ENCODE data around the gene MAPKAP1.

The MAPKAP1 gene

DNA sequence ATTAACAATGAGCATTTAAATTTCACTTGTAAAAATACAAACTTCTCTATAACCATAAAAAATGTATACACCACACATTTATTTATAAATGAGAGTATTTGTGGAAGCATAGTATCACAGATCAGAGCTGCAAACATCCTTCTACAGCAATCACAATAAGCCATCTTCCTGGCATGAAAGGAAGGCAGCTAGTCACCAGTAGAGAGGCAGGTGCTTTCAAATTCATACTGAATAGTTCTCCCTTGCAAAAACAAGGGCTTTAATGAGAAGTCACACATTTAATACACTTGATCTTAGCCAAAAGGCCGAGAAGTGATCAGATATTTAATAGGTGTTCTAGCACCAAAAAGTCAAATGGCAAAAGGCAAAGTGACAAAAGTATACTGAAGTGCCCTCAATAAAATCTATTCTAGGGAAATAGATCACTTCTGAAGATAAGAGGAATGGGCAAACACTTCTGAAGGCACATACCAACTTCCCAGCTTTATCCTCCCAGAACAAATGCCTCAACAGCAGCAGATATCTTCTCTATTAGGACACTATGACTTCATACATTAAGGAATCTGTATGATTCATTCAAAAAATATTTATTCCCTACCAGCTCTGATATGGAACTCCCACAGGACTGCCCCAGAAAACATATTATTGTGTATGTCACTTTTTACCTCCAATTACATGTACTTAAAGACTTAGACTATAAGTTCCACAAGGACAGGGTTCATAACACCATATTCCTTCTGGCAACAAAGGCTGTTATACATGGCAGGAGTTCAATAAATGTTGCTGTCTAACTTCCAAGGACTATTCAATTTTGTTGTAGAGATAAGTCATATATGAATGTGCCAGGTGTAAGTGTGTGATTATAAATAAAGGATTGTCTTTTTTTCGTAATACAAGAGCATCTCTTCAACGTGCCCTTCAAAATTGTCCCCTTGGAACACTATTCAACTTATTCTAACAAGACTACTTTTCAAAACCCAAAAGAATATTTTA lies 31.7 kb downstream of the MAPKAP1 start:
- no peak for DNase-seq (ENCODE audit: low spot score)

DNA sequence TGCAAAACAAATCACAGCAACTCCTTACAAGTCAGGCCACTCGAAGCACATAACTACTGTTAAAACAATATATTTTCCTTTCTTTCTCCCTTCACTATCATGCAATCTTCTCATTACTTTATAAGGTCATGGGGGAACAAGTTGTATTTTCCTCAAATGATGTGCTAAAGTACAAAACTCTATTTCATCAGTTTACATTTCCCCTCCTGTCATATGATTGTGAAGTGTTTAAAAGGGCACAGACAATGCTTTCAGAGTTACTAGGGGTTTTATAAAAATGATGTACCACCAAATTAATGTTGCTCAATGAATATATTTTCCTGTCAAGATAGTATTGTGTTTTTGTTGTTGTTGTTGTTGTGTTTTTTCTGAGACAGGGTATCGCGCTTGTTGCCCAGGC lies 34.1 kb downstream of the MAPKAP1 start:
- no peak for DNase-seq (ENCODE audit: low spot score)

- DNase-seq (ENCODE audit: low spot score), result no peak
These were observed 43.9 kb downstream of the MAPKAP1 start for GRCh38 chr9:125663127-125663526.

- no peak for DNase-seq (ENCODE audit: low spot score)
These were observed 46.5 kb downstream of the MAPKAP1 start for GRCh38 chr9:125660557-125660956.

GRCh38 chr9:125659954-125660353 lies 47.1 kb downstream of the MAPKAP1 start:
- no peak for DNase-seq (ENCODE audit: low spot score)

DNA sequence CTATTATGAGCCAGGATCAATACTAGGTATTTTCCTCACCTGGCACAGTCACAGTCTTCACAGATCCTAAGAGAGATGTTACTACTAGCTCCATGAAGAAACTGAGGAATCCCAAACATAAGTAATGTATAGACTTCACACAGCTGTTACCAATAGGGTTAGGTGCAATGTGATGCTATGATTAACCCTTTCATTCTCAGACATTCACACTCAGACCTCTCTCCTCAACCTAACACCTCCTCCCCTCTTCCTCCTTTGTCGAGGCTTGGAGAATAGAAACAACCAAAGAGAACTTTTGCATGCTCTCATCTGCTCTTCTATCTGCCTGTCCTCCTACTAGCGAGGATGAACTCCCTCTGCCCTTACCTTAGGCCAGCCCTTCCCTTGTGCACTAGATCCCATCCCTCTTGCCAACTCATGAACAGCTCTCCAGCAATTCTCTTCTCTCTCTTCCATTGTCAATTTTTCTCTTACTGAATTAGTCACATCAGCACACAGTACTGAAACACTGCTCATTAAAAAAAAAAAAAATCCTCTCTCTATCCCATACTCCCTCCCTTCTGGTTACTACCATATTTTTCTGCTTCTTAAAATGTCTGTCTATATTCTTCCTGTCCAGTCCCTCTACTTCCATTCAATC lies 47.7 kb downstream of the MAPKAP1 start:
- no peak for DNase-seq (ENCODE audit: low spot score)

- DNase-seq (ENCODE audit: low spot score), result no peak
These were observed 50.4 kb downstream of the MAPKAP1 start for GRCh38 chr9:125656560-125656959.

DNA sequence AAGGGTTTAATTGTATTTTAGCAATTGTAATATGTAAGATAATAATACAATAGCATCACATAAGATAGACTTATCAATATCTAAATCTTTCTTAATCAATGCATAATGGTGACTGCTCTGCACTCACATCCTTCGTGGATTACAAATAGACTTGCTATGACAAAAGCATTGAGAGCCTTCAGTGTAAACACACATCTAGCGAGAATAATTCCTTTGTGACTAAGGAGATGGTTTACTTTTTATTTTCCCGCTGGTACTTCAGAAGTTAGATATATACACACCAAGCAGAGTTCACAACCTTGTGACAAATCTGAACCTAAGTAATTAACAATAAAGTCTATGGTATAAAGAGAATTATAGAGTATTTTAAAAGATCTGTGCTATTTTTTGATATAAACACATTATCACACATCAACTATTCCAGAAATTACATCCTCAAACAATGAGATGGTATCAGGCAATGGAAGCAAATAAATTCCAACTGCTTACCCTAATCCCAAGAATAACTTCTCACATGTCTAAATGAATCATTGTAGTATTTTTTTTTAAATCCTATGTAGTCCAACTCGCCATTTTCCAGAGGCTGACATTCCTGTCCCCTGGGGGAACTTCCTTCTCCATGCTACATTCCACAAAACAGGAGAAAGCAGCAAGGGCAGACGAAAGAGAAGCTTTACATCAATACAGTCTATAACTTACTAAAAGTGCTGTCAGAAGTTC lies 51.2 kb downstream of the MAPKAP1 start:
- DNase-seq (ENCODE audit: low spot score), result no peak

DNA sequence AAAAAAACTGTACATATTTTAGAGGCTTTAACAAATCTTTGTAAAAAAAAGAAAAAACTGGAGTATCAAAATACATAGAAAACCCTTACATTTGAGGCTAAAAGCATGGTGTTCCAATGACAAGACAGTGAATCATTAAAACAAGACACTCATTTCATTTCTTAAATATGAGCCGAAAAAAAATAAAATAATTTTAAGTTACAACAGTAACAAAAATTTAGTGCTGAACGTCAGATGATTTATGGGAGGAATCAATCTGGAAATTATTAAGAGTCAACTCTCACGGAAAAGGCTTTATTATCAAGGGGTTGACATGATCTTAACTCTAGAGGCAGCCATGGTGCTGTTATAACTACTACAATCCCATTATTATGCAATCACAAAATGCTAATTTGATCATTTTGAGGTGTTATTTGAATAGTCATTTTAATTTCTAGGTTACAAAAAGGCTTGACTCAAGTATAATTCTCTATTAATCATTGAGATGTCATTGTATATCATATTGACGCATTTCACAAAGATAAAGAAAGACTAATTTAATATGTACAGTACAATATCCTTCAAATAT lies 51.9 kb downstream of the MAPKAP1 start:
- DNase-seq (ENCODE audit: low spot score), result no peak

- no peak for DNase-seq (ENCODE audit: low spot score)
These were observed 52.9 kb downstream of the MAPKAP1 start for GRCh38 chr9:125654121-125654520.

GRCh38 chr9:125653325-125653724 lies 53.7 kb downstream of the MAPKAP1 start:
- DNase-seq (ENCODE audit: low spot score), result no peak

DNA sequence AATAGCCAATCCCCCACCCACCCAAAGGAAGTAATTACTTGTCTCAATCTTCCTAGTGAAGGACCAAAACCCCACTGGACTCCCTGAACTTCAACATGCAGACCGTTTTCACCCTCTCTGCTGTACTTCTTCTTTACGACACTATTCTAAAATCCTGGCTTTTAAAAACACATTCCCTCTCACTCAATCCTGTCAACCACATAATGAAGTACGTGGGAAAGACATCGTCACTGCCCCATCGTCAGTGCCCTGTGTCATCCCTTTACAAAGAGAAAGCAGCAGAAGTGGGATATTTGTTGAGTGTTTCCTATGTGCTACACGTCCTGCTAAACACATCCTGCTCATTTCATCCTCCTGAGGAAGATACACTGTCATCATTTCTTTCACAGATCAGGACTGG lies 54.2 kb downstream of the MAPKAP1 start:
- no peak for DNase-seq (ENCODE audit: low spot score)

DNA sequence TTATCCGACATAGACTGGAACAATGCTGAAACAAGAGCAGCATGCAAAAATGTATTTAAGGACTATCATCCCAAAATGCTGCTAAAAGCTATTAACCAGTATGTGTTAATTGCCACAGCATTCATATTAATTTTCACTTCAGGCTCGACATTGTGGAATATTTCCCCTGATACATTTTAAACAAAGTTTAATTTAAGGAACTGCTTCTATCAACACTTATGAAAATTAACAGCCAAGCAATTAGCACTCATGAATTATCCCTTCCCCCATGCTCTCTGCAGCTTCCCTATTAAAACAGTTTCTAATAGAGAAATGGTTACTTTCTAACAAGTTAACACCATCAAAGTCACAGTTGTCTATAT lies 54.8 kb downstream of the MAPKAP1 start:
- no peak for DNase-seq (ENCODE audit: low spot score)

DNA sequence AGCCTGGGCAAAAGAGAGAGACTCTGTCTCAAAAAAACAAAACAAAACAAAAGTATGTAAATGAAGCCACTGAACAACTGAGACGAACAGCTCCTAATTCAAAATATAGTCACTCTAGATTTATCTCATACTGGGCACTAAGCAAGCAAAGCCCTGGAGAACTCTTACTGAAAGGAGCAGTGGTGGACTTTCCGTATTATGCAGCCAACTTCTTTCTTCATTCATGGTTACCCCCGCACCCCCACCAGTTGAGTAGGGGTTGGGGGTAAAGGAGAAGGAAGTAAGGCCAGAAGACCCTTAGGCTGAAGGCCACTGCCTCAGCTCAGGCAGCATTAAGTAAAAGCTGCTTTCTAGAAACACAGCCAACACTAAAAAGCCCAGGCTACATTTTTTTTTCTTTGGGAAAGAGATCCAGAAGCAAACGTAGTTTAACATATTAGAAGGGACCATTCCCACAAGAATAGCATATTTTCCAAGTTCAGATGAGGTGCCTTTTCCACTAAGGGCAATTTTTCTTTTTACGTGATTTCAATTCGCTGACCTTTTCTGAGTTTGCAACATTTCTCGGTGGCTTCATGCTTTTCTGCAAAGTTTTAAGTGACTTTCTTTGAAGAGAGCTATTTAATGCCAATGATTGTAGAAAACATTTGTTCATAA lies 55.3 kb downstream of the MAPKAP1 start:
- no peak for DNase-seq (ENCODE audit: low spot score)

GRCh38 chr9:125650271-125650737 lies 56.7 kb downstream of the MAPKAP1 start:
- no peak for DNase-seq (ENCODE audit: low spot score)

DNA sequence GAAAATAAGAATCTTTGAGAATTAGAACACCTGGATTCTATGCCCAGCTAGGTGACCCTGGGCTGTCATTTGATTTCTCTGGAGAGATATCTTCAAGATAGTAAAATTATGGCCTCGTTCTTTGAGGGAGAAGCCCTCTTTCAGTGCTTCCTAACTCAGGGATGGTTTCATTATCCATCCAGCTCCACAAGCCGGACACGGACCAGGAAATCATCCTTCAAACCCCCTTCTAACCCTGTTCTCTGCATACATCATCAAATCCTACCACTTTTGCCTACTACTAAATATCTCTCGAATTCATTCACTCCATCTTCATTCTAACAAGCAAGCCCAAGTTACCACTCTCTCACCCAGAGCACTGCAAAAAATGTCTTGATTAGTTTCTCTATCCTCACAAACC lies 57.2 kb downstream of the MAPKAP1 start:
- DNase-seq (ENCODE audit: low spot score), result no peak

DNA sequence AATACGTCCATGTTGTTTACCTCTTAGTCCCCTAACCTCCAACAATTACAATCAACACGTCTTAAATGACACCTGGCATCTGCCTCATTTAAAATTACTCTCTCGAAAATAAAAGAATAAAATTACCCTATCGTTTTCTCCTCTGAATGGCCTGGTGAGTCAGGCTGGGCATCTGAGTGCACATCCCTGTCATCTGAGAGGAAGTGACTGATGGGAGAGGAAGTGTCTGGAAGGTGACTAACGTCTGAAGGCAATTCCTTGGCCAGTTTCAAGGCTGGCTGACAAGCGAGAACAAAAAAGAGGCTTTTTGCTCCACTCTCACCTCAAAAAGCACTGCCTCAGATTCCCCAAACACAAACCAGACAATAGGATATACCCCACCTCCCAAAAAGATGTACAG lies 57.7 kb downstream of the MAPKAP1 start:
- DNase-seq (ENCODE audit: low spot score), result no peak

- no peak for DNase-seq (ENCODE audit: low spot score)
These were observed 58.7 kb downstream of the MAPKAP1 start for GRCh38 chr9:125648294-125648693.

- DNase-seq (ENCODE audit: low spot score), result no peak
These were observed 60.3 kb downstream of the MAPKAP1 start for GRCh38 chr9:125646621-125647100.

DNA sequence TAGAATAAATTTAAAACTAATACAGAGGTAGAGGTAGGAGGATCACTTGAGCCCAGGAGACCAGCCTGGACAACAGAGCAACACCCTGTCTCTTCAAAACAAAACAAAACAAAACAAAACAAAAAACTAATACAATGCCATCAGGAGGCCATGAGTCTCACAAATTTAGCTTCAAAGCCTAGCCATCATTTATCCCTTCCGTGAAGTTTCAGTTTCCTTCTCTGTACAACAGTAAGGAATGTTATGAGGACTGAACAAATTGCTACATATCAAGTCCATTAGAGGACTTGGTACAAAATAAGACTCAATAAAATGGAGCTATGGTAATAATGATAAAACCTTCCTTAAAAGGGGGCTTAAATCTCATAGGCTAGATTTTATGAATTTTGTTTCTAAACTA lies 60.8 kb downstream of the MAPKAP1 start:
- no peak for DNase-seq (ENCODE audit: low spot score)

GRCh38 chr9:125644819-125645507 lies 62.0 kb downstream of the MAPKAP1 start:
- no peak for DNase-seq (ENCODE audit: low spot score)

All from ecto neural progenitor cell (in vitro differentiated cells).